GM19463 (cell line): Measurements from ENCODE around the gene EFCAB7.
"Not testable (repeated sequence)": the region's sequence is repeated elsewhere in the genome, so short reads cannot be mapped to it uniquely, and the experiment has no call there.

Experiments used
- ATAC-seq: cut with Tn5 transposase; IDR thresholded peaks from one replicate; pipeline ENCODE4 v1.9.1; 2021; ENCODE audit warnings: mild to moderate bottlenecking, moderate library complexity; ENCODE audit not compliant: unreplicated experiment

Gene EFCAB7

DNA sequence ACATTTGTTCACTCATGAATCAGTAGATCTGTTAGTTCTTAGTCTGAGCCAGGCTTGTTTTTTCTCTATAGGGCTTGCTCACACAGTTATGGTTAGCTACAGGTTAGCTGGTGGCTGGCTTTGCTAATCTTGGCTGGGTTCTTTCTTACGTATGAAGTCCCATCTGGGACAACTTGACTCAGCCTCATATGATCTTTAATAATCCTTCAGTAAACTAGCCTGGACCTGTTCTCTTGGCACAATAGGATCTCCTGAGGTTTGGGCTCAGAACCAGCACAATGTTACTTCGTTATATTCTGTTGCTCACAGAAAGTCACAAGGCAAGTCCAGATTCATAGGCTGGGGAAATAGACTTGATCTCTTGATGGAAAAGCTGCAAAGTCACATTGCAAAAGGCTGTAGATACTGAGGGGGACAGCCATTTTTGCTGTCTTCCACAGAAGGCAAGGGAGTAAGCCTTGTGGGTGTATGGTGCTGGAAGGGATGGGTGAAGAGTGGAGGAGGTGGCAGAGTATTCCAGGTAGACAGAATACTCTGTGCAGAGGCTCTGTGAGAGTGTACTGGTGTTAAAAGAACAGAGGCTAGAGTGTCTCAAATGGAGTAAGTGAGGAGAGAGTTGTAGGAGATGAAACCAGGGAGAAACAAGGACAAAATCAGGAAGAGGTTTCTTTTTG lies 24.4 kb downstream of the EFCAB7 start:
- ATAC-seq = no peak

GRCh38 chr1:63548303-63548702 lies 25.0 kb downstream of the EFCAB7 start:
- no peak for ATAC-seq

GRCh38 chr1:63548877-63549276 lies 25.6 kb downstream of the EFCAB7 start:
- ATAC-seq = no peak

- ATAC-seq = no peak
Observed at GRCh38 chr1:63555480-63555879, 32.2 kb downstream of the EFCAB7 start.

DNA sequence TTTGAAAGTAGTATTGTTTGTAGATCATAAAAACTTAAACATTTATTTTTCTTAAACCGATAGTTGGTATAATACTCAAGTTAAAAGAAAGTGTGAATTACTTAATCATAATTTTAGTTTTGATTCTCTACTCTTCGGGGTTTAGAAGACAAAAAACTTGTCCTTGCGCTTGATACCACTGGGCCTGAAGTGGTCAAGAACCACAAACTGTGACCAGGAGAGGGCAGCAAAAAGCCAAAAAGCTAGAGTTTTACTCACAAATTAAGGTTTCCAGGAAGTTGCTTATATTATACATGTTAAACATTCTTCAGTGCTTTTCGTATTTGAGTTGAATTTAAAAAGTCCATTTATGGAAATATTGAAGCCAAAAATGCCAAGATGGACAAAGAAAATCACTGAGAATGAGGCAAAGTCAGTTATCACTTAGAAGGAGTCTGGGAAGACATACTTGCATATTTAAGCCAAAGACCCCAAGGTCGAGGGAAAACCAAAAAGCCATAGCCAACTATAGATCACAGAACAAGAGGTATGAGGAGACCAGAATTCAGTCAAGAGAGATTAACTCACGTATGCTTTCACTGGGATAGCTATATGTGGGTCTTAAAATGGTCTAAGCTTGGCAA lies 34.2 kb downstream of the EFCAB7 start:
- ATAC-seq = no peak

GRCh38 chr1:63559357-63559756 lies 36.0 kb downstream of the EFCAB7 start:
- no peak for ATAC-seq

DNA sequence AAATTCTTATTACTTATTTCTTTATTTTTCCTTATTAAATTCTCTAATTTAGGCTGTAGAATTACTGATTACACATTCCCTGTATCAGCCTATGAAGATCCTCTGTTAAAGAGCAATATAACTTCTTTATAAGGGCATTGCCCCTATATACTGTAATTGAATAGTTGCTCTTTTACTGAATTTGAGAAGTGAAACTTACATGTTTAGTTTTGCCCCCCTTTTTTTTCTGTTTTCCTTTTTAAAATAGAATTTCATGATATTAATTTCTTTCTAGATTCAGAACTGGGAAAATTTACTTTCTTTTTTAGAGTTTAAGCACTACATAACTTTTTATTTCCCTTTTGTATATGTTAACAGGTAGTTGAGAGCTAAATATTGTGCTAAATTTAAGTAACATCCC lies 40.4 kb downstream of the EFCAB7 start:
- no peak for ATAC-seq

- ATAC-seq = no peak
Observed at GRCh38 chr1:63569068-63569467, 45.7 kb downstream of the EFCAB7 start.

GRCh38 chr1:63569640-63570316 lies 46.5 kb downstream of the EFCAB7 start:
- ATAC-seq = no peak

DNA sequence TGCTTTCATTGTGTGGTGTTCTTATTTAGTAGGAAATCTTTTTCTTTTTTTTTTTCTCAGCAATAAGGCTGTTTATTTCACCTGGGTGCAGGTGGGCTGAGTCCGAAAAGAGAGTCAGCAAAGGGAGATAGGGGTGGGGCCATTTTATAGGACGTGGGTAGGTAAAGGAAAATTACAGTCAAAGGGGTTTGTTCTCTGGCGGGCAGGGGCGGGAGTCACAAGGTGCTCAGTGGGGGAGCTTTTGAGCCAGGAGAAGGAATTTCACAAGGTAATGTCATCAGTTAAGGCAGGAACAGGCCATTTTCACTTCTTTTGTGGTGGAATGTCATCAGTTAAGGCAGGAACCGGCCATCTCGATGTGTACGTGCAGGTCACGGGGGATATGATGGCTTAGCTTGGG lies 49.4 kb downstream of the EFCAB7 start:
- not testable (repeated sequence) for ATAC-seq

DNA sequence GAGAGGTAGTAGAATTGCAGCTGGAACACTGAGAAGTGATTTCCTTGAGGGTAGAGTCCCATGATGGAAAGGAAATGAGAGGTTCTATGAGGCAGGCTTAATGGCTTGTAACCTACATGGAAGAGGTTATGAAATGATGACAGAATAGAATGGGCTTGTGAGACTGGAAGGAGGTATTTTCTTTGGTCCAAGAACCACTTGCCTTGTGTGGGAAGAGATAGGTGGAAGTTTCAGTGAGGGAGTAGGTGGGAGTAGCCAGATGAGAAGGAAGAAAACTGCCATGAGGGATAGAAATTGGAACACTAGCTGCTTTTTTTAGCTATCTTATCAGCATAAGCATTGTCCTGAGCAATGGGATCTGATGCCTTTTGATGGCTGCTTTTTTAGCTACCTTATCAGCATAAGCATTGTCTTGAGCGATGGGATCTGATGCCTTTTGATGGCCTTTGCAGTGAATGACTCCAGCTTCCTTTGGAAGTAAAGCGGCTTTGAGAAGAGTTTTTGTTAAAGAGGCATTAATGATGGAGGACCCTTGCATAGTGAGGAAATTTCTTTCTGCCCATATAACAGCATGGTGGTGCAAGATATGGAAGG lies 51.0 kb downstream of the EFCAB7 start:
- ATAC-seq = not testable (repeated sequence)

- no peak for ATAC-seq
Observed at GRCh38 chr1:63575340-63575826, 52.1 kb downstream of the EFCAB7 start.

DNA sequence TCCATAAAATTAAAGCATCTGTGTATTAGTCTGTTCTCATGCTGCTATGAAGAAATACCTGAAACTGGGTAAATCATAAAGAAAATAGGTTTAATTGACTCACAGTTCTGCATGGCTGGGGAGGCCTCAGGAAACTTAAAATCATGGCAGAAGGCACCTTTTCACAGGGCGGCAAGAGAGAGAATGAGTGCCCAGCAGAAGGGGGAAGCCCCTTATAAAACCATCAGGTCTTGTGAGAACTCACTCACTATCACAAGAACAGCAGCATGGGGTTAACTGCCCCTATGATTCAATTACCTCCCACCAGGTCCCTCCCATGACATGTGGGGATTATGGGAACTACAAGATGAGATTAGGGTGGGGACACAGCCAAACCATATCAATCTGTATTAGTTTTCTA lies 63.0 kb downstream of the EFCAB7 start:
- ATAC-seq = not testable (repeated sequence)

GRCh38 chr1:63590166-63590560 lies 66.8 kb downstream of the EFCAB7 start:
- no peak for ATAC-seq

DNA sequence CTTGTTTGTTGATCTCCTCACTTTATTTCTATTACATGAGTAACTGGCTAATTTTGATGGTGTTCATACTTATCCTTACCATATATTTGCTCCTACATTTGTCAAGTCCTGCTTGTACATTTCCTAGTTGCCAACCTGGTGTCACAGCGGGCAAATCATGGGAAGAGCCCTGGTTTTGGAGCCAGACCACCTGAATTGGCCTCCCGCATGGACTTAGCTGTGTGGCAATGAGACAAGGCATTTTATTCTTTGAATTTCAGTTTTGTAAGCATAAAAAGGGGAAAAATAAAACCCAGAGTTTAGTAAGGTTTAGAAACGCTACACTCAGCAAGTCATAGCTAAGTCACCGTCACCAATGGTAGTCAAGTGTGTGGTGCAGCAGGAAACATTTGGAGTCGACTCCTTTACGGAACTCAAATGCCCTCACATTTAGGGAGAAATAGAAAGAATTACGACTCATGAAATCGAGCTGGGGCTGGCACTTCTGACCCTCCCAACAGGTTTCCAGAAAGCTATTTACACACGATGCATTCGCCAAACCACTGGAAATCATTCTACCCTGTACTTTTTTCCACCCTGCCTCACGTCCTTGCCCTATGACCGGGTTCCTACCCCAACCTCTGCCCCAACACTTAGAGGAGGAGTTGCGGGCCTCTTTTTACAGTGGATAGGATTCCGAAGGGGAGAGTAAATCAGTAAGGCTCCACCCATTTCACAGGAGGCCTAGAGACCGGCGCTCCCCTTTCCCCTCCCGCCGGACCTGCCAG lies 69.4 kb downstream of the EFCAB7 start:
- no peak for ATAC-seq

- peak; percentile 69 for ATAC-seq
Observed at GRCh38 chr1:63593303-63593885, 70.1 kb downstream of the EFCAB7 start, which contains the start of gene PGM1. Gene PGM1 (plus strand): TSS chr1:63593411. CDS start chr1:63593489, 78 bp downstream.

- peak; percentile 39 for ATAC-seq
Observed at GRCh38 chr1:63593886-63594605, 70.7 kb downstream of the EFCAB7 start.

DNA sequence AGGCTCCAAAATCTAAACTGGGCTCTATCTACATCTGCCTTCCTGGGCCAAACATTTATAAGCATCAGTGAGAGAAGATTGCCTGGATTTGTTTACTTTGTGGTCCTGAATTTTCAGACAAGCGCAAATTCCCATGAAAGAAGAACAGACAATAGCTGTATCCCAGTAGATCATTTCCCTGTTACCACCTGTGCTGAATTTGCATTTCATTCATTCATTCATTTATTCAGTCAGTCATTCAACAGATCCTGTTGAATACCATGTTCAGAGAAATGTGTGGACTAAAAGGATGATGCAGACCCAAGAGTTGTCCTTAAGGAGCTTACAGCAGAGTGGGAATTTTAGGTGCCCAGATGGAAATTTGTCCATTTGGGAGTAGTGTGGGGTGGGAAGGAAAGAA lies 72.1 kb downstream of the EFCAB7 start:
- ATAC-seq = no peak

GRCh38 chr1:63599799-63600198 lies 76.5 kb downstream of the EFCAB7 start:
- no peak for ATAC-seq

DNA sequence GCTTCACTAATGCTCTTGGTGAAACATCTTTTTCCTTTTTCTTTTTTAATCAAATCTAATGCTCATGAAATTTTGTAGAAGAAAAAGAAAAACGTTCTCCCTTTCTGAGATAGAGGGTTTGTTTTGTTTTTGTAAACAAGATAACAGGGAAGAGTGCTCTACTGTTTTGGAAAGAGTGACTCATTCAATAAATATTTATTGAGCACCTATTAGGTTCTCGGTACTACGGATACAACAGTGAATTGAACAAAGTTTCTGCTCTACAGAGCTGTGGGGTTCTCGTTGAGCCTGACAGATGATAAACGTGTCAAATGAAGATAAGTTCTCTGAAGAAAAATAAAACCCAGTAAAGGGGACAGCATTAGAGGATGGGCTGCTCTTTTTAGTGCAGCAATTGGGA lies 76.9 kb downstream of the EFCAB7 start:
- ATAC-seq = no peak
